HG03520 (cell line): Measurements from ENCODE around the gene PIM1.

ENCODE experiments used
- ATAC-seq: cut with Tn5 transposase; IDR thresholded peaks from one replicate; pipeline ENCODE4 v1.9.1; 2021; ENCODE audit warnings: mild to moderate bottlenecking, moderate library complexity; ENCODE audit not compliant: unreplicated experiment

Gene PIM1

DNA sequence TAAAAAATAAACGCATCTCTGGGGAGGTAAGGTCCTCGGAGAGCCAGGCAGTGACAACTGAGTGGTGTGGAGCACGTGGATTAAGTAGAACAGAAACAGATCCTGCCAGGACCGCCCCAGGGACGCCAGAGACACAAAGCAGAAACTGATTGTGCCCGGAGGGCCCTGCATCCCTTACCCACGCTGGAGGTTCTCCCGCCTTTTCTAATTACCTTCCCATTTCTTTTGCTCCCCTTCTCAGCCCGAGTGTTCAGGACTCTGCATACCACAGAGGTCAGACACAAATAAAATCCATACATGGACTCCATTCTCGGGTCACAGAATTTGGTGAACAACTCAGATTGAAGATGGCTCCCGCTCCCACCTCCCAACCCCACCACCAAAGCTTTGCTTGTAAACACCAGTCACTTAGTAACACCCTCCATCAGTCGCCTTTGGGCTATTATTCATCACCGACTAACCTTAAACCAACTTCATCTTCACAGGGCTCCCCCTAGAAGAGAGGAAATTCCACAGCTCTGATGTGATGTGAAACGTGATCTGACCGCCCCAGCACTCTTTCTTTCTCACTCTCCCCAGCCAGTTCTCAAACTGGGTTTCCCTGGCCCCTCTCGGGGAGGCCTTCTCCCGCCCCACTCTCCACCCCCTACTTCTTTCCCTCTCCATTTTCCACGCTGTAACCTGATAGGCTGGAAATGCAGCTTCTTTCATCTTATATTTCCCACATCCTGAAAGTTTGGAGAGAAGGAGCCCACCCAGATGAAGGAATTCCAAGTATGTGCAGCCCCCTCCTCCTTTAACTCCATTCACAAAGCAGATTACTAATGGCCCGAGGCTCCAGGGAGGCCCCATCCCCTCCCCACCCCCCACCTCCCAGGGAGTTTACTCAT lies 32.5 kb upstream of the PIM1 start:
- no peak for ATAC-seq

GRCh38 chr6:37138856-37139229 lies 31.1 kb upstream of the PIM1 start:
- no peak for ATAC-seq

GRCh38 chr6:37139230-37139962 lies 30.6 kb upstream of the PIM1 start:
- ATAC-seq = no peak

- ATAC-seq = no peak
Observed at GRCh38 chr6:37140145-37140544, 29.8 kb upstream of the PIM1 start.

GRCh38 chr6:37141281-37142049 lies 28.5 kb upstream of the PIM1 start:
- no peak for ATAC-seq

- no peak for ATAC-seq
Observed at GRCh38 chr6:37142050-37142614, 27.8 kb upstream of the PIM1 start.

- ATAC-seq = no peak
Observed at GRCh38 chr6:37143585-37143984, 26.4 kb upstream of the PIM1 start.

DNA sequence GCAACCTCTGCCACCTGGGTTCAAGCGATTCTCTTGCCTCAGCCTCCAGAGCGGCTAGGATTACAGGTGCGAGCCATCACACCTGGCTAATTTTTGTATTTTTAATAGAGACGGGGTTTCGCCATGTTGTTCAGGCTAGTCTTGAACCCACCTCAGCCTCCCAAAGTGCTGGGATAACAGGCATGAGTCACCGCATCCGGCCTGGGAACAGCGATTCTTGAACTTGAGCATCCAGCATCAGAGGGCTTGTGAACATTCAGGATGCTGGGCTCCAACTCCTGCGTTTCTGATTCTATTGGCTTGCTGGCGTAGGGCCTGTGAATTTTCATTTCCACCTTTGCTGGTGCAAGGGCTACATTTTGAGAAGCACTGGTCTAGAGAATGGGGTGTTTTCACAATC lies 24.5 kb upstream of the PIM1 start:
- no peak for ATAC-seq

- no peak for ATAC-seq
Observed at GRCh38 chr6:37146735-37147157, 23.2 kb upstream of the PIM1 start.

DNA sequence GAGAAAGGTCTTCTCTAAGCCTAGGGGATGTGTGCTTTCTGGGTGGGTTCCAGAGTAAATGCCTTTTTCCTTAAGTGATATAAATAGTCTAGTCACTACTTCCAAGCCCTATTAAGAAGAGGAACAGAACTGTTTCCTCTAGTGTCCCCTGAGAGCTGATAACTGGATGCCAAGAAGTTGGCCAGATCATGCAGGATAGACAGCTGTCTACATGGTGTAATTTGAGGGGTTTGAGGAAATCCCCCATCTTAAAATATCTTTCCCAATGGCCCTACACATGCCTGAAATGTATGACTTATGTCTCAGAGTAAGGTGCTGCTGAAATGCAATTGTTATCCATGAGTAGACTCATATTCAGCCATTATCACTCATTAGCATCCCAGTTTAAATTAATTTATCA lies 20.2 kb upstream of the PIM1 start:
- ATAC-seq = no peak

GRCh38 chr6:37150314-37150713 lies 19.6 kb upstream of the PIM1 start:
- ATAC-seq = no peak

- peak; percentile 78 for ATAC-seq
Observed at GRCh38 chr6:37155394-37156312, 14.3 kb upstream of the PIM1 start.

DNA sequence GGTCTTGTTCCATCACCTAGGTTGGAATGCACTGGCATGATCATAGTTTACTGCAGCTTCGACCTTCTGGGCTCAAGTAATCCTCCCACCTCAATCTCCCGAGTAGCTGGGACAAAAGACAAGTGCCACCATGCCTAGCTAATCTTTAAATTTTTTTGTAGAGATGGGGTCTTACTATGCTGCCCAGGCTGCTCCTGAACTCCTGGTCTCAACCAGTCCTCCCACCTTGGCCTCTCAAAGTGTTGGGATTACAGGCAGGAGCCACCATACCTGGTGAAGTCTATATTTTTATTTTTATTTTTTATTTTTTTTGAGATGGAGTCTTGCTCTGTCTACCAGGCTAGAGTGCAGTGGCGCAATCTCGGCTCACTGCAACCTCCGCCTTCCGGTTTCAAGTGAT lies 11.4 kb upstream of the PIM1 start:
- ATAC-seq = no peak

DNA sequence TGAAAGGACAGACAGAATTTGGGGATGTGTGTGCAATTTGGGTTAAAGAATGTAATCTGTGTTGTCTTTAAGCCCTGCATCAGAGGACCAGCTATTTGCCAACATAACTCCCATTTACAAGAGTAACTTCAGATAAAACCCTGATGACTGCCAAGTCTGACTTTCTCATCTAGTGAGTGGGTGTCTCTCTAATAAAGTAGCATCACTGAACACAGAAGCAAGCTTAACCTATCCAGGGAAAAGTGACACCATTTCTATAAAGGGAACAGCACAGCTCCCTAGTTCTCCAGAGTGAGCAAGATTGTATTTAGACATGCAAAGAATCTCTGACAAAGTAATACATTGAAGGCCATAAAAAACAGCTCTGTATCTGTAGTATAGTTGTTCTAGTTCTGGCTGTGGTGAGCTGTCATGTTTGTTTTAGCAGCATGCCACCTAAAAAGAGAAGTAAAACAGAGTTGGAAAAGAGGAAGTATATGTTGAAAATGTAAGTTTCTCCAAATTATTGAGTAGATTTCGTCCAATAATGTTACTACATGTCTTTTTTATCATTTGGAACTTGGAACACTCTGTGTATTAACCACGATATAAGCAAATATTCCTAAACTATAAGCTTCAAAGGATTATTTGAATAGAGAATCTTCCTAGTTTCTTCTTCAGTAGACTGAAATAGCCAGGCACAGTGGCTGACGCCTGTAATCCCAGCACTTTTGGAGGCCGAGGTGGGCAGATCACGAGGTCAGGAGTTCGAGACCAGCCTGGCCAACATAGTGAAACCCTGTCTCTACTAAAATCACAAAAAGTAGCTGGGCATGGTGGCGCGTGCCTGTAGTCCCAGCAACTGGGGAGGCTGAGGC lies 8.8 kb upstream of the PIM1 start:
- ATAC-seq = no peak

DNA sequence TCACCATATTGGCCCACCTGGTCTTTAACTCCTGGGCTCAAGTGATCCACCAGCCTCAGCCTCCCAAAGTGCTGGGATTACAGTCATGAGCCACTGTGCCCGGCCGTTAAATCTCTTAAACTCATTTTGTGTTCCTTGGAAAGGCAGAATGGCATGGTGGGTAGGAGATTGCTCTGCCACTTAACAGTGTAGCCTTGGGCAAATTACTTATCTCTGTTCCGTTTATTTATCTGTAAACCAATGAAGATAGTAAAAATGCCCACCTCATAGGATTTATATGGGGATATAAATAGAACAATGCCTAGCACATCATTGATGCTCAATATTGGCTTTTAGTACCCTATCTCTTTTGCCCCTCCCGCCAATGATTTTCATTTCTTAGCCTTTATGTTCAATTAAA lies 7.2 kb upstream of the PIM1 start:
- no peak for ATAC-seq

DNA sequence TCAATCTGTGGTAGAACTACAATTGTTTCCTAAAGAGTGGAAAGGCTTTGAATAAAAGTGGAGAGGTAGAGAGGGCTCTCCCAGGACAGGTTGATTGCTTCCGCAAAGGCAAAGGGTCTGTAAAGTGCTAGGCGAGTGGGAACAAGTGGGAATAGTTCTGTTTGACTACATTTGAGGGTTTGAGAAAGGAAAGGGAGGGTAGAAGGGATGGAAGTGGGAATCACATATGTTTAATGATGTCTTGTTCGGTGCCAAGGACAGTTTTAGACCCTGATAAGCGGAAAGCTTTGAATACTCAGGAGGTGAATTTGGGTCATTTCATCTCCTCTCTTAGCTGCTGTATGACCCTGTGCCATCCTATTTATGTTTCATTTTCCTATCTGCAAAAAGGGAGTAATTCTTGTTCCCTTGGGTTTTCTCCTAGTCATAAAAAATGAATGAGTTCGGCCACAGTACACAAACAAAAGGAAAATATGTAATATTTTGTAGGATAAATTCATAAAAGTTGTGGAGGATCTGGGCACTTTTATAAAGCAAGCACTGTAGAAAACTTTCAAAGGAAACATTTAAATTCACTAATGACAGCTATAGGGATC lies 1.7 kb upstream of the PIM1 start:
- ATAC-seq = no peak

- no peak for ATAC-seq
Observed at GRCh38 chr6:37168811-37169495, 999 bp upstream of the PIM1 start.
